Measurements from ENCODE around the gene ANKRD33B.

ANKRD33B gene

DNA sequence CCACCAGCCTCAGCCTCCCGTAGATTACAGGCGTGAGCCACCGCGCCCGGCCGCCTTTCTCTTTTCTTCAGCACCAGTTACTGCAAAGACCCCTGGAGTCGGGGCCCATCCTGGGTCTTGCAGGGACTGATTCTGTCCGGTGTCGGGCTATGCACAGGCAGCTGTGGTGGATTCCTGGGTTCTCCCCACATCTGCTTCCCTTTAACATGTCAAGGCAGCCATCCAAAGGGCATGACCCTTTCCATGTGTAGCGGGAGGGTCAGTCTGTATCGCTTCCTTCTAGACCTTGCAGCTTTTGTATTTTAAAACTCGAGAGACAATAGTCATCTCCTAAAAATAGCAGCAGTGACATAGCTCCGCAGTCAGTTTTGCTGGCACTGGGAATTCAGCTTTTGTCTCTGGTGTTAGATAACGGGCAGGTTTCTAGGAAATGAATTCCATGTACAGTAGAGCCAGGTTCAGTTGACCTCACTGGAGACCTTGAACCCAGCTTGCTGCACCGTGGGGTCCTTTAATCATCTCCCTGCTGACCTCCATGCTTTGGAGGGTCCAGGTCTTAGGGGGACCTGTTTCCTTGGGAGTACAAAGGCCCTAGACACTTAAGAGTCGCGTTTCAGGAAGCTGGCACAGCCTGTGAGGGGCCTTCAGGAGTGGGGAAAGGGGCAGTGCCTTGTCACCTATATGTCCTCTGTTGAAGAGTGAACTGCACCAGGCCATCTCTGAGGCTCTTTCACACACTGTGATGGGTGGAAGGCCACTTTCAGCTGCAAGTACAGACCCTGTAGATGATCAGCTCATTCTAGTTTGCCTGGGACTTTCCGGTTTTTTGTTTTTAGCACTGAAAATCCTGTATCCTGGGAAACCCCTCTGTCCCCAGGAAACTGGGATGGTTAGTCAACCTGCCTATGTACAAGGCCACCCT is 13.8 kb downstream of the ANKRD33B start:
- no peak for DNase-seq

DNA sequence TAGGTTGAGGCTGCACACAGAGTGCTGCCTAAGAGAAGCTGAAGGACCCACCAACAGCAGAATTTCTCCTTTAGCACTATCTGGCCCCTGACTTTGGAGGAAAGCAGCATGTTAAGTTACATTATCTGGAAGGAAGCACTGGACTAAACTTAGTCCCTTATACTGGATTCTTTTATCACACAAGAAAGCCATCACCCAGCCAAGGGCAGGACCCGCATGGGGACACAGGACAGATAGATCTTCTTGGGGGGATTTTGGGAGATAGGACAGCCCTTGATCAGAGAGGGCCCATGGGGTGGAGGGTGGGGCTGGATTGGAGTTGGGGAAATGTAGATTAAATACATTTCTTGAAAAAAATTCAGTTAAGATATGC is 14.4 kb downstream of the ANKRD33B start:
- no peak for DNase-seq

DNA sequence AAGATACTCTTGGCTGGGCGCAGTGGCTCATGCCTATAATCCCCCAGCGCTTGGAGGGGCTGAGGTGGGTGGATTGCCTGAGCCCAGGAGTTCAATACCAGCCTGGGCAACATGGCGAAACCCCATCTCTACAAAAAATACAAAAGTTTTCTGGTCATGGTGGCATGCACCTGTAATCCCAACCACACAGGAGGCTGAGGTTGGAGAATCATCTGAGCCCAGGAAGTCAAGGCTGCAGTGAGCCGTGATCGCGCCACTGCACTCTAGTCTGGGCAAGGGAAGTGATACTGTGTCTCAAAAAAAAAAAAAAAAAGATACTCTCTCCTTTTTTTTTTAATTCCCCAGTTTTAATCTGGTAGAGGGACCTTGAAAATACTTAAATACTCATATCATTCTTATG is 15.0 kb downstream of the ANKRD33B start:
- DNase-seq: no peak

DNA sequence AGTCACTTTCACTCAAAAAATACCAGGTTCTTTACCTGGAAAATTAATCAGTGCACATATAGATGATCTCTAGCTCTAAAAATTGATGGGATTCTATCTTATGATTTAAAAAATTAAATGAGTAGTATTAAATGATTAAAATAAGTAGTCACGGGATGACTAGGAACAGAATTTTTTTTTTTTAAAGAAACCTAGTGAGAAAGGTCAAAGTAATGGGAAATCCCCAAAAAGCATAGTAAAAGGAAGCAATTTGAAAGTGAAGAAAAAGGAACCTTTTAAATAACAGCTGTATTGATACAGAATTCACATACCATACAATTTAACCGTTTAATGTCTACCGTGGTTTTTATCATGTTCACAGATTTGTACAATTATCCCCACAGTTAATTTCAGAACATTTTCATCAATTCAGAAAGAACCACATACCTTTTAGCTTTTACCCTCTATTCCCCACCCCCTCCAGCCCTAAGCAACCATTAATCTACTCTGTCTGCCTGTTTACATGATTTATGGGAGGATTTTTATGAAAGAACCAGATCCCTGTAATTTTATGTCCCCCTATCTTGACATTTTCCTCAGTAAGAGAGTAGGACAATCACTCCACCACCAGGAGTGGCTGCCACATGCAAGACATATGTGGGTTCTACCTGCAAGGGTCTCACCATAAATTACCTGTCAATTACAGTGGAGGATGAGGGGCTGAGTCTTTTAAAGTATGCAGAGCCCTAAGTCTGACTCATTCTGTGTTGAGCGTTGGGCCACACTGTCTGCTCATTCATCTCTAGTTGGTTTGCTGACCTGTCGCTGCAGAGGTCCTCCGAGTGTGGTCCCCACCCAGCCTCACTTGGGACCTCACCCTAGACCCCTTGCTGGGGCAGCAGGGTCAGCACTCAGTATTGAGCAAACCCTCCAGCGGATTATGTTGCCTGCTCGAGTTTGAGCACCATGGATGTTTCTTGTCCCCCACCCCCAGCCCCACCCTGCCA is 16.0 kb downstream of the ANKRD33B start:
- DNase-seq: no peak

DNA sequence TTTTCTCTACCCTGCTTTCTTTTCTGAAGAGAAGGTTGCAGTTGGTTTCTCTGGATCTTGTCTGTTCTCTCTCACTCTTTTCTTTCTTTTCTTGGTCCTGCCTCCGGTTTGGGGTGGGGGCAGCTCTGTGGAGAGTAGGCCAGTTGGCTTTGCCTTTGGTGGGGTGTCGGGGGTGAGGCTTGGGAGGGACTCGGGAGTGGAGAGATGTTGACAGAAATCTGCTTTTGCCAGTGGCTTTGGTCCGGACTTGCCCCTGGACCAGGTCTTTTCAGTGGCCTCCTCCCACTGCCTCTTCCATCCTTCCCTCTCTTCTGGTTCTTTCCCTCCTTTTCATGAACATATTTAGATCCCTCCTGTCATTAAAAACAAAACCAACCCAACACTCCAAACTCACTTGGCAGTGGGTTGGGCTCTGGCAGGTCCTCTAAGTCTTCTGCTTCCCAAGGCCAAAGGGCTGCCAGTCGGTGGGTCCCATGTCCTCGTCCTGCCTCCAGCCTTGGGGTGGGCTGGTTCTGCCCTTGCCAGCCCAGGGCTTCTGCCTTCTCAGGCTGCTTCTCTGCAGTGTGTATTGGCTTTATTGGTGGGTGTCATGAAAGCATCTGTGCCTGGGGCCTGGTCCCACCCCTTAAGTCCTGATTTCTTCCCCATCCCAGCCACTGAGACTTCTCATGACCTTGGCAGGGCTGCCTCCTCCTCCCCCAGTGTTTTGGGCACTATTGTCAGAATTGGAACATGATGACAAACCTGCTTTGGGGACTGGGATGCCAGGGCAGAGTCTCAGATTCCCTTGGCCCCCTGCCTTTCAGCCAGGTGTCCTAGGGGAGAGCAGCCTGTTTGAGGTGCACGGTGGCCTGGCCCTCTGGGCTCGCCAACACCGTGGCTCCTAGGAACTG is 16.9 kb downstream of the ANKRD33B start:
- DNase-seq: no peak

DNA sequence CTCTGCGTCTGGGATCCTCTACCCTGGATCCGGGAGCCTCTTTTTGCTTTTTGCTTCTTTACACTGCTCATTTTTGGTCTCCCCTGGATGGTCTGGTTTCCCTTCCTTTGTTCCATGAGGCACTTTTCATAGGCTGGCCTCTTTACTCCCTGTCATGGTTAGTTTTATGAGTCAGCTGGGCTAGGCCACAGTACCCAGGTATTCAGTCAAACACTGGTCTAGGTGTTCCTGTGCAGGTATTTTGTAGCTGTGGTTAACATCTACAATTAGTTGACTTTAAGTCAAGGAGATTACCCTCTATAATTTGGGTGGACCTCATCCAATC is 17.5 kb downstream of the ANKRD33B start:
- no peak for DNase-seq

DNA sequence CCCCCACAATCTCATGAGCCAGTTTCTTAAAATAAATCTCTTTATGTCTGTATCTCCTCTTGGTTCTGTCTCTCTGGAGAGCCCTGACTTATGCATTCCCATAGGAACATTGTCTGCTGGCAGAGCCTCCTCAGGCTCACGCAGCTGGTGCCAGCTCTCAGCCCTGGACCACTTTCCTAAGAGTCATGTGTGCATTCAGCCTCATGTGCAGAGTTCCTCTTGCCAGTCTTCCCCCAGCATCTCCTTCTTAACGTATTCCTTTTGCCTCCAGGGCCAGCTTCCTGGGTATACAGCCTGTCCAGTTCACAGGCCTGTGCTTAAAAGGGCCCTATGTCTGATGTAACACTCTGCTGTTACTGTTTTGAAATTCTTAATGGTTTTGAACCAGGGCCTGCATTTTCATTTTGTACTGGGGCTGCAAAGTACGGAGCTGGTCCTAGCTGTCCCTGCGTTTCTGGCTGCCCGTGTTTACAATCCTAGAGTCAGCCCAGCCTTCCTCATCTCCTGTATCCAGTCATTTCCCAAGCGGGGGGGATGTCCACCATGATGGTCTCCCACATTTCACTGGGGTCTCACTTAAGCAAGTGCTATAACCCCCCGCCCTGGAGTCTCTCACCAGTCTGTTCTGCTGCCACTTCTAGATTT is 18.1 kb downstream of the ANKRD33B start:
- DNase-seq: peak in 1 of 56 donors; percentile 27

DNA sequence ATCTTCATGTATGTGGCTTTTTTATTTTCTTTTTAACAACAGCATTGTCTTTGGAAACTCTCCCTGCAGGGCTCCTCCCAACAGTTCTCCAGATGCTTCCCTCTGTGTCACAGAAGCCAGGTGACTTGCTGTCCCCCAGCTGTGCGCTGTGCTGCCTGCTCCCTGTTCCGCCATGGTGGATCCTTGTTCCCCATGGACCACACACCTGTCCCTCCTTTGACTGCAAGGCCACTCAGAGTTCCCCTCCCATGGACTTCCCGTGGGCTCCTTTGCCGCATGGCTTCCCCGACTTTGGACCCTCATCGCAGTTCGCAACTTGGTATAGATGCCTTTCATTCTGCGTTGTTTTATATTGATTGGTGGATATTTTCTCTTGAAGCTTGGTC is 18.6 kb downstream of the ANKRD33B start:
- no peak for DNase-seq

DNA sequence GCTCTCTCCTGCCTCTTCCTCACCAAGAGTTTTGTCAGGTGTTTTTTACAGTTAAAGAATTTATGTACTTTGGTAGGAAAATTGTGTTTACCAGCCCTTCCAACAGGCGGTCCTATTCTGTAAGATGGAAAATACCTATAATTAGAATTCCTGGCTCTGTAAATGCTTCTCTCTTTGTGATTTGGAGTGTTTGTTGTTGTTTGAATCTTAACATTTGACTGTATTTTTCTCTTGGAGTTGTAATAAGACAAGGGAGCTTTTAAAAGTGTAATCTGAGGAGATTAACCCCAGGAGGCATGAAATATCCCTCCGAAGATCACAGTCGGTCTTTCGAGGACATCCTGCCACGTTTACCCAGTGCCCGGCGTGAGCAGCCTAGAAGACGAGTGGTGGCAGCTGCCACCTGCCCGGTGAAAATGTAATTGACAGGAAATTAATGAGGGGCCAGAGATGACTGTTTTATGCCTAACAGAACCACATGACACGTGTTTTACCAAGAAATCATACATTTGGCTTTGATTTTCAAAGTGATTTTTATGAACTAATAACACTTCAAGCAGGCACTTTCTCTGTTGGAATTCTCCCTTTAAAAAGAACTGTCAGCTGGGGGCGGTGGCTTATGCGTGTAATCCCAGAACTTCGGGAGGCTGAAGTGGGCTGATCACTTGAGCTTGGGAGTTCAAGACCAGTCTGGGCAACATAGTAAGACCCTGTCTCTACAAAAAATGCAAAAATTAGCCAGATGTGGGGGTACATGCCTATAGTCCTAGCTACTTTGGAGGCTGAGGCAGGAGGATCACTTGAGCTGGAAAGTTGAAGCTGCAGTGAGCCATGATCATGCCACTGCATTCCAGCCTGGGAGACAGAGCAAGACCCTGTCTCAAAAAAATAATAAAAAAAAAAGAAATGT is 20.0 kb downstream of the ANKRD33B start:
- DNase-seq: no peak

DNA sequence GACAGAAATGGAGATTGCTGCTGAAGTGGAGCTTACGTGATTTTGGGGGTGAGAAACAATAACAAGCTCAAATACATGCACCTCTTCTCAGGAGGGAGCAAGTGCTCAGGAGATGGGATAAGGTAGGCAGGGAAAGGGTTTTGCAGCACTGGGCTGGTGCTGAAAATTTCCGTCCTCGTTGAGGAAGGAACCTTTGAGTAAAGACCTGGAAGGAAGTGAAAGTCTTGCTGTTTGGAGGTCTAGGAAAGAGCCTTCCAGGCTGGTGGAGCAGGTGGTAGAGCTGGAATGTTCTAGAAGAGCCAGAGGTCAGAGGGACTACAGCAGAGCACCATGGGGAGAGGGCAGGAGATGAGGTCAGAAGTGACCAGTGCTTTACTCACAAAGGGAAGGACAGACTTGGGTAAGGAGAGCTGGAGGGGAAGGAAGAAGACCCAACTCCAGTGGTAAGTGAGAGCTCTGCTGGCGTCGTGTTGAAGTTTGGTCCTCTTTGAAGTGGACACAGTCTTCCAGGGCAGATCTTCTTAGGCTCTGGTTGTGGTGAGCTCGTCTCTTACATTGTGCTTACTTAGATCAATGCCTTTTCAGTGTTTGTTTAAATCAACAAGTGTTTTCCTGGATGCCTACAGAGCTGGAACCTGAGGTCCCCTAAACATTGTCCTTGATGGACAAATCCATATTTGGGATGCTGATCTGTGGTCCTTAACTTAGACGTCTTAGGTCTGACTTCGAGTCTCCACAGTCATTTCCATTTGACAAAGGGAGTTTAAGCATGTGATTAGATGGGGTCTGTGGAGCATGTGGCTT is 21.0 kb downstream of the ANKRD33B start:
- no peak for DNase-seq

DNA sequence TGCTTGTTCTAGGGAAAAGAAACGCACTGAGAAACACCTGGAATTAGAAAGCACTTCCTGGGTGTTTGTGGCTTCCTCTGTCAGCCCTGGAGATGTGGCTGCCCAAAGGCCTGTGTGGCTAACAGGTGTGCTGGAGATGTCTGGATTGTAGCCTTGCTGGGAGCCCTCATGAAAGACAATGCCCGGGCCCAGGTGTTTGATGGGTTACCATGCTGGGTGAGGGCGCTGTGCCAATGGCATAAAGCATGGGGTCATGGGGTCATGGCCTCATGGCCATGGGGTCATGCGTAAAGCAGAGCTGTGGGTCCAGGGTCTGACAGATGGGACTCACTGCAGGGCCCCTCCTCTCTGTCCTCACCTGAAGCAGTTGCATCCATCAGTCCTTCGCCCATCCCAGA is 21.6 kb downstream of the ANKRD33B start:
- no peak for DNase-seq

DNA sequence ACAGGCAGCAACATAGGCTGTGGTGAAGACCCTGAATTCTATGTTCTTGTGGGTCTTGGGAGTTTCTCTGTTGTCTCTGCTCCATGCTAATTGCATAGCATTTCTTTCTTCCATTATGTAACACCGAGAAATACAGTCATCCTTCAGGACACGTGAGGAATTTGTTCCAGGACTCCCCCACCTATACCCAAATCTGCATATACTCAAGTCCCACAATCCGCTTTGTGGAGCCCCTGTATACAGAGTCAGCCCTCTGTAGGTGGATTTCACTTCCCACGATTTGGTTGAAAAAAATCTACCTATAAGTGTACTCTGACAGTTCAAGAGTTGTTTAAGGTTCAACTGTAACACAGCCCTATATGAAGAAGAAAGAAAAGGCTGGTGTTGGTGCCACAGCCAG is 22.1 kb downstream of the ANKRD33B start:
- no peak for DNase-seq

DNA sequence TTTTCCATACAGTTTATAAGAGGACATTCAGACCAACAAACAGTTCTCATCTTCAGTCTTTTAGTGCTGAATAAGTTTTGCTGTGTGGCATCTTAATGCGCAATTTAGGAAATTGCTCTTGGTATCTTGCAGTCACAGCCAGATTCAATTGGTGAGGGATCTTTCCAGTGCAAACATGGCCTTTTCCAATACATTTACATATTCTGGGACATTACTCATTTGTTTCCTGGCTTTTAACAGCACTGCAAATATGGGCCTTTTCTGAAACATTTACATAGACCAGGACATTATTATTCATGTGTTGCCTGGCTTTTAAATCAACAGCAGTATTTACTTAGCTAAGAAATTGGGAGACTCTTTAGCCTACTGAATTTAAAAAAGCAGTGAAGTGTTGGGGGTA is 22.7 kb downstream of the ANKRD33B start:
- DNase-seq: no peak

DNA sequence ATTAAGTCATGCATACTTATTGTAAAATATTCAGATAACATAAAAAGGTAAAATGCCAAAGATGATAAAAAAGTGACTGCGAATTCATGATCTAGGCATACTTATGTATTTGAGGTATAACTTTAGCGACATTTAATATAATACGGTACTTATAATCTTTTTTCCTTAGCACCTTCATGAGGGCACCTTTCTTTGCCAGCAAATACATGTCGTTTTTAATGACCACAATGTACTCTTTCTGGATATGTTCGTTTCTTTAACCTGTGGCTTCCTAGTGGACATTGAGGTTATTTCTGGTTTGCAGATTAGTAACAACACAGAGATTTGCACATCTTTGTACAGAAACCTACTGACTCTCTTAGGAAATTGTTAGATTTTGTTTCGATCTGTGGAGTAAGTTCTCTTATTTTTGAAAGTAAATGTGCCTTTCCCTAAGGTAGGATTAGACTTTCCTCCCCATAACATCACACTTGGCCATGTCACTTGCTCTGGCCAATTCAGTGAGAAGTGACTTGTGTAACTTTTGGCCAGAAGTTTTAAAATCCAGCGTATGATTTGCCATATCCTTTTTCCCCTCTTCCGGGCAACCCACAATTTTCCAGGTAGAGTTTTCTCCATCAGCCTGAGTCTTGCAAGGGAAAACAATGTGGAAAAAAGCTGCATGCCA is 24.4 kb downstream of the ANKRD33B start:
- DNase-seq: no peak

DNA sequence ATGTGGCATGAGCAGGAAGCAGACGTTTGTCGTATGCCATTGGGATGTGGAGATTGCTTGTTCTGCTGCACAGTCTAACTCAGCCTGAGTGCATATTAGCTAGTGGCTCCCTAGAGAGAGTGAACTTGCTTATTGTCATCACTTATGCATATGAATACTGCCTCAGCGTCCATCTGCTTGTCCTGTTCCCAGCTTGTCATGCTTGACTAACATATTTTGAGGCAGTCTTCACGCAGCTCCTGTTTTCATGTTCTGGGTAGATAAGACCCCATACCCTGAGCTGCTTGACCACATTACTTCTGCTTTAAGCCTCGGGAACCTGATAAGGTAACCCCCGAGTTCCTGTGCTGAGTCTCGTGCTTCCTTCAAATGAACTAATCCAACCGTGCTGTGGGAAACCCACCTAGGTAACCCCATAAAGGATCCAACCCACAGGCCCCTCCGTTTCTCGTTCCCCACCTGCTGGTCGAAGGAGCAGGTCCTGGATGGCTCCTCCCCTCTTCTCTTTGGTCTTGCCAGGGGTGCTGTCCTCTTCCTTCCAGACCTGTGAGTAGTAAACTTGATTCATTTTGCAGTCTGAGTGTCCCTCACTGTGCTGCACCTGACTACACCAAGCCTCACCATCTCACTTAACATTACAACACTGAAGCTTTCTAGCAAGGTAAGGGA is 25.0 kb downstream of the ANKRD33B start:
- DNase-seq: no peak

DNA sequence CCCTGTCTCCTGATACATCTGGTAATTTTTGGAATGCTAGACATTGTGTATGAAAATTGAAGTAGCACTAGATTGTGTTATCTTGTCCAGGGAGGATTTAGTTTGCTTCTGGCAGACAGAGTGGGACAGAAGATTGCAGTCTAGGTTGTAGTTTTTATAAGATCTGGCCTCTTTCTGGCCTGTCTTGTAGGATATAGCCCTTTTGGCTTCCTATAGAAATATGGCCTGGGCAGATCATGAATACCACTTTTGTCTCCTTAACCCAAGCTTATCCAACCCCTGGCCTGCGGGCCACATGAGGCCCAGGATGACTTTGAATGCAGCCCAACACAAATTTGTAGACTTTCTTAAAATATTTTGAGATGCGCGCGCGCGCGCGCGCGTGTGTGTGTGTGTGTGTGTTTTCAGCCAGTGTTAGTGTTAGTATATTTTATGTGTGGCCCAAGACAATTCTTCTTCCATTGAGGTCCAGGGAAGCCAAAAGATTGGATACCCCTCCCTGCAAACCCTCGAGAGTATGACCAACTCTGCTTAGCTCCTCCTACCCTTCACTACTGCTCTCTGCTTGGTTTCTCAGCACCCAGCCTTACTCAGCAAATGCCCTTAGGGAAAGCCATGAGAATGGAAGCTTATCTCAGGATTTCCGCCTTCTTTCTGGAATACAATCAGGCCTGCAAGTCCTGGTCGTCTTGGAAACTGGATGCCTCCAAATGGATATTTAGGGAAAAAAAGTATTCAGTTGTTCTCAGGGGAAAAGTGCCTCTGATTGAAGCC is 26.5 kb downstream of the ANKRD33B start:
- no peak for DNase-seq

DNA sequence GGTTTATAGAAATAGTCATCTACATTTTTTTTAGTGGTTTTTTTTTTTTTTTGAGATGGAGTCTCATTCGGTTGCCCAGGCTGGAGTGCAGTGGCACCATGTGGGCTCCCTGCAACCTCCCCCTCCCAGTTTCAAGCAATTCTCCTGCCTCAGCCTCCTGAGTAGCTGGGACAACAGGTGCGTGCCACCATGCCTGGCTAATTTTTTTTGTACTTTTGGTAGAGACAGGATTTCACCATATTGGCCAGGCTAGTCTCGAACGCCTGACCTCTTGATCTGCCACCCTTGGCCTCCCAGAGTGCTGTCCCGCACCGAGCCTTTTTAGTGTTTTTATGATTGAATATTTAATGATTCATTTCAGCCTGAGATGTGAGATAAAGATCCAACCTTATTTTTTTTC is 27.3 kb downstream of the ANKRD33B start:
- no peak for DNase-seq
